HAP-1 (cell line): ENCODE results near the gene AMPD3.

Source experiments
- DNase-seq, 2 experiments: peaks; one replicate each; pipeline ENCODE4 v3.0.0-alpha.2; 2016 to 2020; ENCODE audit warnings: low spot score in 2 of 2
- H3K27me3 ChIP-seq: fragments of 250-450 bp; sonication (Bioruptor Pico); 2 replicates; pipeline ENCODE4 v1.5.1; 2020; ENCODE audit warnings: low read depth, mild to moderate bottlenecking, moderate library complexity
- H3K36me3 ChIP-seq: fragments of 250-450 bp; sonication (Bioruptor Pico); replicated peaks from 2 replicates; pipeline ENCODE4 v1.5.1; 2020; ENCODE audit warnings: mild to moderate bottlenecking
- H3K4me1 ChIP-seq: fragments of 250-450 bp; sonication (Bioruptor Pico); 2 replicates; pipeline ENCODE4 v1.5.1; 2020; ENCODE audit warnings: mild to moderate bottlenecking
- H3K4me3 ChIP-seq: fragments of 250-450 bp; sonication (Bioruptor Pico); 2 replicates; pipeline ENCODE4 v1.5.1; 2020; ENCODE audit warnings: mild to moderate bottlenecking, moderate library complexity
- H3K9me3 ChIP-seq: fragments of 250-450 bp; sonication (Bioruptor Pico); 2 replicates; pipeline ENCODE4 v1.5.1; 2020; ENCODE audit warnings: mild to moderate bottlenecking, moderate library complexity
- in situ Hi-C: fragments of 300-500 bp; cut with MboI; formaldehyde crosslinking; loops from 3 replicates; pipeline ENCODE4 v1.14.3; 2020; ENCODE audit warnings: low sequenced_read_pairs, inconsistent platforms, mixed read lengths

The AMPD3 gene

GRCh38 chr11:10459029-10459970, 4.2 kb downstream of the AMPD3 start:
- Histone ChIP-seq H3K4me3 (no peak overlapping the region), H3K36me3 (no peaks in the 10 kb centered on the region), H3K4me1 (no peaks in the 10 kb centered on the region), H3K9me3 (no peaks in the 10 kb centered on the region), H3K27me3 (no peaks in the 10 kb centered on the region)
- DNase-seq, result no peak
- in situ Hi-C loops, result no loop called here

- H3K27me3 ChIP-seq, result no peaks in the 10 kb centered on the region
- DNase-seq, result no peak
- in situ Hi-C loops, result no loop called here
- no peaks in the 10 kb centered on the region for H3K9me3 ChIP-seq
- no peaks in the 10 kb centered on the region for H3K4me1 ChIP-seq
- H3K36me3 ChIP-seq, result no peaks in the 10 kb centered on the region
- H3K4me3 ChIP-seq, result no peak overlapping the region
Observed at GRCh38 chr11:10460611-10461275, 5.7 kb downstream of the AMPD3 start.

- Histone ChIP-seq H3K4me3 (no peak overlapping the region), H3K27me3 (no peaks in the 10 kb centered on the region), H3K4me1 (no peaks in the 10 kb centered on the region), H3K9me3 (no peaks in the 10 kb centered on the region), H3K36me3 (no peaks in the 10 kb centered on the region)
- in situ Hi-C loops, result no loop called here
- no peak for DNase-seq
Observed at GRCh38 chr11:10461276-10461790, 6.3 kb downstream of the AMPD3 start.

GRCh38 chr11:10462746-10463300, 7.8 kb downstream of the AMPD3 start:
- no peaks in the 10 kb centered on the region for H3K27me3 ChIP-seq
- DNase-seq, result no peak
- H3K4me3 ChIP-seq, result no peak overlapping the region
- in situ Hi-C loops, result no loop called here
- no peaks in the 10 kb centered on the region for H3K4me1 ChIP-seq
- H3K9me3 ChIP-seq, result no peaks in the 10 kb centered on the region
- H3K36me3 ChIP-seq, result no peaks in the 10 kb centered on the region

GRCh38 chr11:10473371-10473770, 18.3 kb downstream of the AMPD3 start:
- no peak for DNase-seq
- no peaks in the 10 kb centered on the region for H3K9me3 ChIP-seq
- H3K4me1 ChIP-seq, result no peaks in the 10 kb centered on the region
- H3K27me3 ChIP-seq, result no peaks in the 10 kb centered on the region
- no peak overlapping the region for H3K4me3 ChIP-seq
- H3K36me3 ChIP-seq, result no peaks in the 10 kb centered on the region
- in situ Hi-C loops, result no loop called here

GRCh38 chr11:10474551-10474950, 19.5 kb downstream of the AMPD3 start:
- H3K4me1 ChIP-seq, result no peaks in the 10 kb centered on the region
- H3K4me3 ChIP-seq, result no peak overlapping the region
- DNase-seq, result no peak
- H3K36me3 ChIP-seq, result no peaks in the 10 kb centered on the region
- H3K27me3 ChIP-seq, result no peaks in the 10 kb centered on the region
- in situ Hi-C loops, result no loop called here
- H3K9me3 ChIP-seq, result no peaks in the 10 kb centered on the region

- no peak overlapping the region for H3K4me3 ChIP-seq
- DNase-seq, result no peak
- no peaks in the 10 kb centered on the region for H3K36me3 ChIP-seq
- H3K4me1 ChIP-seq, result no peaks in the 10 kb centered on the region
- in situ Hi-C loops, result no loop called here
- no peaks in the 10 kb centered on the region for H3K9me3 ChIP-seq
- H3K27me3 ChIP-seq, result no peaks in the 10 kb centered on the region
Observed at GRCh38 chr11:10476342-10476741, 21.3 kb downstream of the AMPD3 start.

- Histone ChIP-seq H3K36me3 (no peaks in the 10 kb centered on the region), H3K4me1 (no peaks in the 10 kb centered on the region), H3K4me3 (no peak overlapping the region), H3K9me3 (no peaks in the 10 kb centered on the region), H3K27me3 (no peaks in the 10 kb centered on the region)
- in situ Hi-C loops, result no loop called here
- no peak for DNase-seq
Observed at GRCh38 chr11:10476927-10477689, 22.0 kb downstream of the AMPD3 start.

GRCh38 chr11:10477690-10478046, 22.6 kb downstream of the AMPD3 start:
- in situ Hi-C loops, result no loop called here
- H3K9me3 ChIP-seq, result no peaks in the 10 kb centered on the region
- no peak overlapping the region for H3K4me3 ChIP-seq
- H3K27me3 ChIP-seq, result no peaks in the 10 kb centered on the region
- DNase-seq, result no peak
- no peaks in the 10 kb centered on the region for H3K4me1 ChIP-seq
- H3K36me3 ChIP-seq, result no peaks in the 10 kb centered on the region

GRCh38 chr11:10478066-10478465, 23.0 kb downstream of the AMPD3 start:
- no peak for DNase-seq
- H3K27me3 ChIP-seq, result no peaks in the 10 kb centered on the region
- no peaks in the 10 kb centered on the region for H3K36me3 ChIP-seq
- no peaks in the 10 kb centered on the region for H3K9me3 ChIP-seq
- no peaks in the 10 kb centered on the region for H3K4me1 ChIP-seq
- in situ Hi-C loops, result no loop called here
- no peak overlapping the region for H3K4me3 ChIP-seq

- H3K36me3 ChIP-seq, result no peaks in the 10 kb centered on the region
- no peak overlapping the region for H3K4me3 ChIP-seq
- in situ Hi-C loops, result no loop called here
- no peaks in the 10 kb centered on the region for H3K9me3 ChIP-seq
- DNase-seq, result no peak
- H3K27me3 ChIP-seq, result no peaks in the 10 kb centered on the region
- H3K4me1 ChIP-seq, result no peaks in the 10 kb centered on the region
Observed at GRCh38 chr11:10478574-10479550, 23.8 kb downstream of the AMPD3 start.

GRCh38 chr11:10480026-10480425, 25.0 kb downstream of the AMPD3 start:
- no peaks in the 10 kb centered on the region for H3K27me3 ChIP-seq
- H3K9me3 ChIP-seq, result no peaks in the 10 kb centered on the region
- no peak for DNase-seq
- H3K4me1 ChIP-seq, result no peaks in the 10 kb centered on the region
- in situ Hi-C loops, result no loop called here
- H3K4me3 ChIP-seq, result no peak overlapping the region
- no peaks in the 10 kb centered on the region for H3K36me3 ChIP-seq

- no peaks in the 10 kb centered on the region for H3K27me3 ChIP-seq
- no peak for DNase-seq
- H3K36me3 ChIP-seq, result no peaks in the 10 kb centered on the region
- no peak overlapping the region for H3K4me3 ChIP-seq
- H3K4me1 ChIP-seq, result no peaks in the 10 kb centered on the region
- in situ Hi-C loops, result no loop called here
- no peaks in the 10 kb centered on the region for H3K9me3 ChIP-seq
Observed at GRCh38 chr11:10480760-10481159, 25.7 kb downstream of the AMPD3 start.
